Gastrocnemius medialis (tissue), 4 donors: ENCODE results near the gene BPIFB1.

Experiments
- CTCF ChIP-seq, 5 experiments: fragments of 450-650 bp in 3 of 5; fragments of 200-600 bp in 2 of 5; sonication (generic) in 2 of 5; IDR thresholded peaks in 4 of 5; conservative IDR thresholded peaks in 1 of 5; 1 replicate in 4 of 5; 2 replicates in 1 of 5; pipeline ENCODE4 v1.5.1; 2016 to 2019; ENCODE audit warnings: antibody characterized with exemption in 5 of 5, mild to moderate bottlenecking in 3 of 5, moderate library complexity in 3 of 5
- POLR2A ChIP-seq, 2 donors: fragments of 450-650 bp; IDR thresholded peaks; one replicate each; pipeline ENCODE4 v1.6.1; 2017; ENCODE audit warnings: antibody characterized with exemption in 2 of 2, mild to moderate bottlenecking in 2 of 2, moderate library complexity in 2 of 2

DNA sequence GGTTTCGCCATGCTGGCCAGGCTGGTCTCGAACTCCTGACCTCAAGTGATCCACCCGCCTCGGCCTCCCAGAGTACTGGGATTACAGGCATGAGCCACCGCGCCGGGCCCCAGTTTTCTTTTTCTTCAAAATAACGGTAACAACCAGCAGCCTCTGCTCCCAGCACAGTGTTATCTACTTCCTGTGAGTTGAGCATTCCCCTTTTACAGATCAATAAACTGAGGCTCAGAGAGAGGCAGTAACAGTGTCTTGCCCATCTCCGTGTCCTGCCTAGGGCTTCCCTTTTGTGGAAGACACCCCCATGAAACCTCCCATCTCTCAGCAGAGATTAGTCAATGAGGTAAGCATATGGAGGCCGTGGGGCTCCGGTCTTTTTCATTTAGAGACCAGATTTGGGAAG lies 29.6 kb downstream of the BPIFB1 start:
- TF ChIP-seq CTCF (IDR thresholded peaks at IDR 0.05 in 4 of 5, conservative IDR thresholded peaks at IDR 0.05 in 1 of 5) (no peak), POLR2A (IDR thresholded peaks at IDR 0.05) (no peak)
